ENCODE data around the gene ZNF827.

DNA sequence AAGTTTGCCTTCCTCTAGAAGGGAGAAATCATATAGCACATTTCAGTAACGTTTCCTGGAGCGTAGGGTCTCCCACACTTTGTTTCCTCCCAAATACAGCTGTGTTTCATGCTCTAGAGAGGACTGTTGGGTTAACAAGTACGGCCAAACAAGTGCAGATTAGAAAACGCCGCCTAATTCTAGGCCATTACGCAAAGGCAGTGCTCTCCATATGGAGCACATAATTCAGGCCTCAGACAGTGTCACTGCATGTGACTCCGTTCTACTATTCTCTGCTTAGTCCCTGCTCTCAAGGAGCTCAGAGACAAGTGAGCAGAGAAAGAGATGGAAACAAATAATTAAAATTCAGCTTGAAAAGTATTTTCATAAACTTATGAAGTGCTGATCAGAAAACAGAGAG is 11.6 kb downstream of the ZNF827 start:
- TF ChIP-seq, protein P1, sequence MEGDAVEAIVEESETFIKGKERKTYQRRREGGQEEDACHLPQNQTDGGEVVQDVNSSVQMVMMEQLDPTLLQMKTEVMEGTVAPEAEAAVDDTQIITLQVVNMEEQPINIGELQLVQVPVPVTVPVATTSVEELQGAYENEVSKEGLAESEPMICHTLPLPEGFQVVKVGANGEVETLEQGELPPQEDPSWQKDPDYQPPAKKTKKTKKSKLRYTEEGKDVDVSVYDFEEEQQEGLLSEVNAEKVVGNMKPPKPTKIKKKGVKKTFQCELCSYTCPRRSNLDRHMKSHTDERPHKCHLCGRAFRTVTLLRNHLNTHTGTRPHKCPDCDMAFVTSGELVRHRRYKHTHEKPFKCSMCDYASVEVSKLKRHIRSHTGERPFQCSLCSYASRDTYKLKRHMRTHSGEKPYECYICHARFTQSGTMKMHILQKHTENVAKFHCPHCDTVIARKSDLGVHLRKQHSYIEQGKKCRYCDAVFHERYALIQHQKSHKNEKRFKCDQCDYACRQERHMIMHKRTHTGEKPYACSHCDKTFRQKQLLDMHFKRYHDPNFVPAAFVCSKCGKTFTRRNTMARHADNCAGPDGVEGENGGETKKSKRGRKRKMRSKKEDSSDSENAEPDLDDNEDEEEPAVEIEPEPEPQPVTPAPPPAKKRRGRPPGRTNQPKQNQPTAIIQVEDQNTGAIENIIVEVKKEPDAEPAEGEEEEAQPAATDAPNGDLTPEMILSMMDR (IDR thresholded peaks at IDR 0.05) = no peak
- no peak for TF ChIP-seq EP300 (IDR thresholded peaks at IDR 0.05)
- no peak for TF ChIP-seq POLR2A (IDR thresholded peaks at IDR 0.05)
- no peak for TF ChIP-seq POLR2AphosphoS5 (IDR thresholded peaks at IDR 0.05)
